B cell (primary cell): ENCODE data around the gene PLEKHH2.

Experiments used
- EZH2 ChIP-seq: IDR thresholded peaks from 2 replicates; pipeline ENCODE4 v1.6.1; 2012; ENCODE audit warnings: borderline replicate concordance, low read depth, mild to moderate bottlenecking, moderate library complexity, low read length; ENCODE audit not compliant: insufficient read depth, poor library complexity, severe bottlenecking
- TF ChIP-seq, protein P1 (sequence below): fragments of 200-600 bp; IDR thresholded peaks from one replicate; pipeline ENCODE4 v1.8.0; 2022; ENCODE audit warnings: antibody characterized with exemption, mild to moderate bottlenecking

GRCh38 chr2:43792653-43793052 lies 155.6 kb downstream of the PLEKHH2 start:
- TF ChIP-seq, protein P1, sequence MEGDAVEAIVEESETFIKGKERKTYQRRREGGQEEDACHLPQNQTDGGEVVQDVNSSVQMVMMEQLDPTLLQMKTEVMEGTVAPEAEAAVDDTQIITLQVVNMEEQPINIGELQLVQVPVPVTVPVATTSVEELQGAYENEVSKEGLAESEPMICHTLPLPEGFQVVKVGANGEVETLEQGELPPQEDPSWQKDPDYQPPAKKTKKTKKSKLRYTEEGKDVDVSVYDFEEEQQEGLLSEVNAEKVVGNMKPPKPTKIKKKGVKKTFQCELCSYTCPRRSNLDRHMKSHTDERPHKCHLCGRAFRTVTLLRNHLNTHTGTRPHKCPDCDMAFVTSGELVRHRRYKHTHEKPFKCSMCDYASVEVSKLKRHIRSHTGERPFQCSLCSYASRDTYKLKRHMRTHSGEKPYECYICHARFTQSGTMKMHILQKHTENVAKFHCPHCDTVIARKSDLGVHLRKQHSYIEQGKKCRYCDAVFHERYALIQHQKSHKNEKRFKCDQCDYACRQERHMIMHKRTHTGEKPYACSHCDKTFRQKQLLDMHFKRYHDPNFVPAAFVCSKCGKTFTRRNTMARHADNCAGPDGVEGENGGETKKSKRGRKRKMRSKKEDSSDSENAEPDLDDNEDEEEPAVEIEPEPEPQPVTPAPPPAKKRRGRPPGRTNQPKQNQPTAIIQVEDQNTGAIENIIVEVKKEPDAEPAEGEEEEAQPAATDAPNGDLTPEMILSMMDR = no peak
- no peak for TF ChIP-seq EZH2
